ENCODE results near the gene SCN4B. TPM values are rescaled to one million over a fixed set of nuclear protein-coding genes. Genes with fewer than 3 reads are reported as not detected.

Gene SCN4B
- total and polyA plus RNA-seq, 10 of the 15 experiments (the other 5 are each of a cell fraction or from before 2014, with no cell fraction given) = 0.01 to 0.49 (median 0.04) TPM; not detected in 5

- TF ChIP-seq ZBTB4 (CRISPR knock-in tag; IDR thresholded peaks at IDR 0.05) (no peak), ZBTB40 (IDR thresholded peaks at IDR 0.05; ENCODE audit: borderline replicate concordance) (no peak)
These were observed 10.2 kb upstream of the SCN4B start (continued) for GRCh38 chr11:118162846-118163245.

GRCh38 chr11:118161786-118162185 lies 9.2 kb upstream of the SCN4B start:
- Histone ChIP-seq H4K20me1 (ENCODE audit: control insufficient read depth, insufficient read depth) (no peaks in the 10 kb centered on the region), H3K9me3 (replicated peaks; ENCODE audit: control insufficient read depth, insufficient read depth, low read length) (no peaks in the 10 kb centered on the region), H3K4me2 (ENCODE audit: control insufficient read depth, insufficient read depth) (no peak overlapping the region), H3K9ac (ENCODE audit: control insufficient read depth, insufficient read depth, low read length) (no peak overlapping the region), H3K36me3 (ENCODE audit: control insufficient read depth in 2 of 2, insufficient read depth in 2 of 2, low read length in 1 of 2) (no peaks in the 10 kb centered on the region), H3K4me3 (no peak overlapping the region), H3K79me2 (ENCODE audit: control insufficient read depth, insufficient read depth, low read length) (no peaks in the 10 kb centered on the region), H2AFZ (ENCODE audit: control insufficient read depth, low read depth, low read length) (no peak overlapping the region), H3K4me1 (ENCODE audit: control insufficient read depth, insufficient read depth, low read length) (no peaks in the 10 kb centered on the region), H3K27ac (ENCODE audit: control insufficient read depth, insufficient read depth) (no peak overlapping the region), H3K27me3 (replicated peaks in 1 of 2; ENCODE audit: control insufficient read depth in 2 of 2, insufficient read depth in 2 of 2, low read length in 1 of 2) (peaks cover 0 to 8% of the 10 kb centered on the region in 2 experiments; a peak in 3 of 4 replicates)
- POLR2A ChIA-PET = no interaction called here
- SMC1A ChIA-PET (ENCODE audit: uncharacterized antibody, unreplicated experiment) = no interaction called here
- in situ Hi-C loops (cut with MboI) (no loop called here), intact Hi-C loops (cut with micrococcal nuclease; ENCODE audit: unreplicated experiment) (no loop called here)
- FAIRE-seq = no peak
- ATAC-seq = no peak
- CTCF ChIA-PET = no interaction called here
- BruUV-seq (replicated peaks) = no TSS peak
- WGBS (ENCODE audit: insufficient coverage, insufficient replicate concordance, low lambda C conversion rate, missing lambda C conversion rate) = 2% methylated on average over 5 of the region's 6 CpGs
- RAD21 ChIA-PET (ENCODE audit: unreplicated experiment) = no interaction called here
- TF ChIP-seq ZBTB4 (CRISPR knock-in tag; IDR thresholded peaks at IDR 0.05) = no peak
- DNase-seq (ENCODE audit: low read depth, low spot score) = no peak

Measured in GM12878 (cell line).